Gastrocnemius medialis (tissue), 4 donors: Measurements from ENCODE around the gene TEX14.

Experiments used
- CTCF ChIP-seq, 5 experiments: fragments of 450-650 bp in 3 of 5; fragments of 200-600 bp in 2 of 5; sonication (generic) in 2 of 5; IDR thresholded peaks in 4 of 5; conservative IDR thresholded peaks in 1 of 5; 1 replicate in 4 of 5; 2 replicates in 1 of 5; pipeline ENCODE4 v1.5.1; 2016 to 2019; ENCODE audit warnings: antibody characterized with exemption in 5 of 5, mild to moderate bottlenecking in 3 of 5, moderate library complexity in 3 of 5
- POLR2A ChIP-seq, 2 donors: fragments of 450-650 bp; IDR thresholded peaks; one replicate each; pipeline ENCODE4 v1.6.1; 2017; ENCODE audit warnings: antibody characterized with exemption in 2 of 2, mild to moderate bottlenecking in 2 of 2, moderate library complexity in 2 of 2

DNA sequence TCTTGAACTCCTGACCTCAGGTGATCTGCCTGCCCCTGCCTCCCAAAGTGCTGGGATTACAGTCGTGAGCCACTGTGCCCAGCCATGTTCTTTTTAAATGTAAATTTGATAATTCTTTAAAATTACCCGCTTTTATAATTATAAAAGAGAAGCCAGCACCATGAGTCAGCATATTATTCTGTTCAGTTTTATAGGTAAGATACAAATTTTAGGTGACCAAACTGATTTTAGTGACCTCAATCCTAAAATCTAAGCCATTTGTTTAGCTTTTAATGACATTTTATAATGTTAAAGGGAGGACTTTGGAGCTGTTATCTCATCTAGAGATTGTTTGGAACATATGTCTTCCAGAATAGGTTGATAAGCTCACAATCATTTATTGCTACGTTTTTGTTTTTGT is 43.0 kb upstream of the TEX14 start:
- no peak for TF ChIP-seq POLR2A (IDR thresholded peaks at IDR 0.05)
- TF ChIP-seq CTCF (IDR thresholded peaks at IDR 0.05 in 4 of 5, conservative IDR thresholded peaks at IDR 0.05 in 1 of 5), result no peak
